NCI-H2081 treated with DMSO at 0.1 percent for 48 hours (cell line): ENCODE data around the gene CEP55.

ENCODE experiments used
- DNase-seq: peaks from one replicate; lab custom pipeline; 2025; lab: John Stamatoyannopoulos, UW

Gene CEP55

DNA sequence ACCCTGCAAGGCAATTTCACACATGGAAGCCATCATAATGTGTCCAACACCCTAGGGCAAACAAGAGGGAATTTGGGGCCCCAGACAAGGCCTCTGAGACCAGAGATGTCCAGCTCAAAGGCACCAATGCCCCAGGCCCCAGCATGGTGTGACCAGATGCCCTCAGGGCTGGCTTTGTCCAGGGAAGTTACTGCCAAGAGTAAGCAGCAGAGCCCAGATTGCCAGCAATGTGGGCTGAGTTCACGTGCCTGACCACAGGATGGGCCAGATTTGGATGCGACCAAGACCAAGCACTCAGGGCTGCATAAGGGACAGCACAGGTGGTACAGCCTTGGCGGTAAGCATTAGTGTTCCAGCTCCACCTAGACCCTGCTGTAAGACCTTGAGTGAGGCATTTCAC lies 27.0 kb upstream of the CEP55 start:
- DNase-seq = no peak

DNA sequence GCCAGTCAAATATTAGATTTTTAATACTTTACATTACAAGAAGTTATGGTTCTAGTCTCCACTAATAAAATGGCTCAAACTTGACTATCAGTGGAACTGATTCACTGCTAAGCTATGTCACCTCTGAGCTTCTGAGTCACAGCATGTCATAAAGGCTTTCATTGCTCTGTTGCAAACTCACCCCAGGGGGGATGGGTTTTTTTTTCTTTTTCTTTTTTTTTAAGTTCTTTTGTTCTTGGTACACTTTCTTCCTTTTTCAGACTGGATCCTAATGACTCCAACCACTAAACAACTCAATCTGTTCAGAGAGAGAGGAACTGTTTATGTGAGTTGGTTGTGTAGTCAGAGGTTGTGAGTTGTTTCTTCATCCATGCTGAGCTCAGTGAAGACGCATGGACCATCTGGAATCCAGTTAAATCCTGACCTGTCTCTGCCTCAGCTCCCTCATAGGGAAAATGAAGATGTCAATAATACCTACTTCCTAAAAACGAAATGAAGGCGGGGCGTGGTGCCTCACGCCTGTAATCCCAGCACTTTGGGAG lies 25.2 kb upstream of the CEP55 start:
- no peak for DNase-seq

DNA sequence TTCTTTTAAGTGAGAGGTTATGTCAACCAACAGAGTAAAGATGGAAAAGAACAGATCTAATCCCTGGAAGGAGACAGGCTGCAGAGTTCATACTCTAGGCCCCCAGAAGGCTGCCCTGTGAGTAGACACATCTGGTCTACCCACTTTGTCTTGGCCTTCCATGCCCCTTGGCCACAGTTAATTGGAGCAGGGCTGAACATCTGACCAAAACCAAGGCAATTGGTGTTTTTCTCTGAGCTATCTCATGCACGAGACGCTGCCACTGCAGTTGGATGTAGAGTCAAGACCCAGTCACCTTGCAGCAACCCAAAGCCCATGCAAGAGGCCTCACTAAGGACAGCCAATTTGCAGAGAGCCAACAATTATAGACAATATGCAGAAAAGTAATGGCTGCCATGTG lies 23.3 kb upstream of the CEP55 start:
- DNase-seq = no peak

DNA sequence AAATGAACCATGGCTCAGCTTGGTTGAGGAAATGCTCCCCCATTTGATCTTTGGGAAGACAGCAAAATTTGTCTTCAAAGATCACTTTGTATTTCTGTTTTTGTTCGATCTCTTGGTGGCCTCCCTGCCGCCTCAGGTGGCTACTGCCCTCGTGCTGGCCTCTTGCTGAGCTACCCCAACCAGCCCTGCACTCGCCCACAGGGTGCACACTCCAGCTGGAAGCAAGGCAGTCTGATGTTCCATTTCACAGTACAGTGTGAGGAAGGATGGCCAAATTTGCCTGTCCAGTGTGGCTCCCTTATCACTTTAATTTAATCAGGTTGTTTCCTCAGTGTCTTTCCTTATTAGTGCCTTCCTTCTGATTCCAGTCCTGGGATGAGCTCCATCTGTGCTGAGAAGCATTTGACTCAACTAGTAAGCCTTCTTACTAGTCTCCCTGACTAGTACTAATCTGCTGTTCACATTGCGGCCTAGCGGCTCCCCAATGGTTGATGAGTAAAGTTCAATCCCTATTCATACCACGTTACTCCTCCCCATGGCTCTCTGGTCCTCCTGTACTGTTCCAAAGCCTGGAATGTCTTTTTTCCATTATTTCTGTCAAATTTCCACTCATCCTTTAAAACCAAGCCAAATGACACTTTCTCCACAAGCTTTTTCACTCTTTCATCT lies 22.5 kb upstream of the CEP55 start:
- no peak for DNase-seq

DNA sequence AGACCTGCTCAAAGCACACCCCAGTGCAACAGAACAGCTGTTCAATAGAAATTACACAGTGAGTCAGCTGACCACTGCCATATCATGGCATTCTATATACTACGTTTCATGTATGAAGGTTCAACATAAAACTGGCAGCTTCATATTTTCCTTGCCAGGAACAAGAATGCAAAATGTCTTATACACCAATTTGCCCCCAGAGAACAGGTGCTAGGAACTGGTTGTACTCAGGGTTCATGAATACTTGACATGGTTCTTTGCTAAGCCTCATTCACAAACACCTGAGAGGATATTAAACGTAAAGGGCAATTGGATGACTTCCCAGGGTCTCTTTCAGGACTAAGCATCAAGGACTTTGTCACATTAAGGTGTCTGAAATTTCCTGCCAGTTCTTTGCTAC lies 21.2 kb upstream of the CEP55 start:
- DNase-seq = no peak

DNA sequence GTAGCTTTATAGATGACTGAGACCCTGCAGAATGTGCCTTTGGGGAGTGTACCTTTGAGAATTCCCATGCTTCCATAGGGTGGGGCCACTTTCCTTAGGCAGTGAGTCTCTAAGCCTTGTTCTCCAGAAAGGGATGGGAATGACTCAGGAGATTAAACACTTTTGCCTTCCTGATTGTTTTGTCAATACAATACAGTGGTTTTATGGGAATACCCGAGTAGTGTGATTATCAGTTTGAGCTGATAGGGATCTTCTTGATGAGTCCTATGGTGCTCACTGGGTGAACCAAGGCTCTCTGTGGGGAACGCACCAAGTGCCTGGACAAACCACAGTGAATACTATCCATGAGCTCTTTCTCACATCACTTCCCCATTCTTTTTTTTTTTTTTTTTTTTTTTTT lies 20.5 kb upstream of the CEP55 start:
- no peak for DNase-seq

DNA sequence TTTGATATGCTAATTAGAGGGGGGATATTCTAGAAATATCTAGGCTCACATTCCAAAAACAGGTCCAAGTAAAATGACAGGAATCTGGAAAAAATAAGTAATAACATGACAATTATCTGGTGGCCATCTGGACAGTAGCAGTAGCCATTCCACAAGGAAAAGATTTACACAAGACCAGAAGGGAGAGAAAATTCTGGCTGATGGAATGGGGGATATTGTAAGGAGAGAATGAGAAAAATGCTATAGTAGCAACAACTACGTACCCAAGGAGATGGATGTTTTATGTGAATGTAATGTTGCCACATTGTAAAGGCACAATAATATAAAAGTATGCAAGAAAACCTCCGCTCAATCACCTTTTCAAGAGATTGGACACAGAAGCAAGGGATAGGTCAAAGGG lies 19.7 kb upstream of the CEP55 start:
- no peak for DNase-seq

DNA sequence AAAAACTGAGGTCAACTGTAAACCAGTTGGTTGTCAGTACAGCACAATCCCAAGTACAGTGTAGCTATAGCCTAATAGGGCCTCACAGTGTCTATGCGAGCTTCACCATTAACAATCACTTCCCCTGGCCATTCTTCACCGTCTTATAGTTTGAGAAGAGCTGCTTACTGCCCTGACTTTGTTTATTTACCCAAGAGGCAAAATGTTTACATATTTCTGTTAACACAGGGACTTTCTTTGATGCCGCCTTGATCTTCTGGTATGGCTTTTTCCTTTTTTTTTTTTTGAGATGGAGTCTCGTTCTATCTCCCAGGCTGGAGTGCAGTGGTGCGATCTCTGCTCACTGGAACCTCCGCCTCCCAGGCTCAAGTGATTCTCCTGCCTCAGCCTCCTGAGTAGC lies 17.5 kb upstream of the CEP55 start:
- DNase-seq = no peak

DNA sequence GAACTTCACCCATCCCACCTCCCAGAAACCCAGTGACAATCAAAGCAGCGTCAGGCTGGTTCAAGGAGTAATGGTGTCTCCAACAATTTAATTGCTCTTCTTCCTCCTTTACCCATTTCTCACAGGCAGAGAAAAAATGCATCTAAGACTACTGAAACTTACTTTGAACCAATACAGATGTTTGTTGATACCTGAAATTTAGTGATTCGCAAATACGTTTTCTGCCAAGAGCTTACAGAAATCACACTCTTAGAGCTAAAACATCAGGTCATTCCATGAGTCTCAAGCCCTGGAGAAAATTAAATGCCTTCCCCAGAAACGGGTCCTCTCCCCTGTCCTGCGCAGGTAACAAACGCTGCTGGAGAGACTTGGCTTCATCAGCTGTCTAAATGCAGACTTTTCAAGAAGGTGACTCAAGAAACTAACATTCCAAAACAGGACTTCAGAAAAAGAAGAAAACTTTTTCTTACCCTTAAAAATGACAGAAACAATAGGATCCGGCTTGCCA lies 14.7 kb upstream of the CEP55 start:
- no peak for DNase-seq

DNA sequence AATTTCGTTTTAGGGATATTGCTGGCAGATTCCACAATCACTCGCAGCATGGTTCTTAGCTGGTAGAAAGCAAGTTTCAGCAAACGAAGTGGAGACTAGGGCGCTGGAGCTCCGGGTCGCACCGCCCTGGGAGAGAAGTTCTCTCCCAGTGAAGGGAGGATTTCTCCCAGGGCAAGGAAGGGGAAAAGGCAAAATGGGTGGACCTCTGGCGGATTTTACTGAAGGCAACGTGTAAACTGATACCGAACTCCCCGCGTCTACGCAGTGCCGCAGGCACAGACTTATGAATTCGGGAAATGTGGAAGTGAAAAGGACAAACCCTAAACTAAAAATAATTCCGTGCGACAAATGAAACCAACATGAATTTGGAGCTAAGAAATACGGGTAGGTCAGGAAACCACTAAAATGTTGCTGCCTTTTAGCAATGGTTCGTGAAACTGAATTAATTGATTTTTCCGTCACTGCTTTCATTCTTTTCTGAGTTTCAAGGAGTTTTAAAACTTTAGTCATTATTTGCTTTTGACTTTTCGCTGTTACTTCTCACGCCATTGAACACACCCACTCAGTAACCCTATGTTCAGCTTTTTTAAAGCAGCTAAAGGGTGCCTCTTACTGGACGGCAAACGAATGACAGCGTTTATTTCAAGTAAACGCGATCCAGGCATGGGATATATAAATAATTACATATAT lies 14.1 kb upstream of the CEP55 start, which contains the start of gene MYOF:
Gene MYOF, minus strand, starts transcription at position 190 of the 690 bp plus-strand sequence. Its CDS starts 140 bp downstream, at position 50.
- no peak for DNase-seq

DNA sequence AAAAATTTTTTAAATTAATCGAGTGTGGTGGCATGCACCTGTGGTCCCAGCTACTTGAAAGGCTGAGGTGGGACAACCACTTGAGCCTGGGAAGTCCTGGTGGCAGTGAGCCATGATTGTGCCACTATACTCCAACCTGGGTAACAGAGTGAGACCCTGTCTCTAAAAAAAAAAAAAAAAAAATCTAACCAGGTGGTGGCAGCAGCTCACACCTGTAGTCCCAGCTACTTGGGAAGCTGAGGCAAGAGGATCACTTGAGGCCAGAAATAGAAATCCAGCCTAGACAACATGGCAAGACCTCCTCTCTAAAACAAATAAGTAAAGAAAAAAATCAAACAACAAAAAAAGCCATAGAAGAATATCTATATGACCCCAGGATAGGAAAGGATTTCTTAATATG lies 10.7 kb upstream of the CEP55 start:
- no peak for DNase-seq

DNA sequence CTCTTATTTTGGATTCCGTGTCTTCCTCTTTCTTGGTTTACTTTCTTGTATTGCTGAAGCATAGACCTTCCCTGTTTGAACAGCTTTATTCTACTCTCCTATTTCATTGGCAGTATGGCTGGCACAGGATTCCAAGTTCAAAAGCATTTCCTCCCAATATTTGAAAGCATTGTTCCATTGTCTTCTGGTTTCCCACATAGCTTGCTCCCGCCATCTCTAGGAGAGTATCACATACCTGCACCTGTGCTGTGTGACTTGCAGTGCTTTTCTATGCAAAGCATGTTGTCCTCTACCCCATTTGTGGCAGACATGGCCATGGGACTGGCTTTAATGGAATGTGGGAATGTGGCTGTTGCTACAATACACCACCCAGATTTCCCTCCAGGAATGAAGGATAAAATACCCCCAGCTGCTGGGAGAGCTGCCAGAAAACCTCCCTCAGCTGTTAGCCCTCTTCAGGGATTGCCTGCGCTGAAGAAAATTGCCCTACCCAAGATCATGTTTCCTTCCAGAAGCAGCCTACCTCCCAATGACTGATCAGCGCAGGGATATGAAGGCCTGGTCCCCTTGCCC lies 7.4 kb upstream of the CEP55 start:
- no peak for DNase-seq

DNA sequence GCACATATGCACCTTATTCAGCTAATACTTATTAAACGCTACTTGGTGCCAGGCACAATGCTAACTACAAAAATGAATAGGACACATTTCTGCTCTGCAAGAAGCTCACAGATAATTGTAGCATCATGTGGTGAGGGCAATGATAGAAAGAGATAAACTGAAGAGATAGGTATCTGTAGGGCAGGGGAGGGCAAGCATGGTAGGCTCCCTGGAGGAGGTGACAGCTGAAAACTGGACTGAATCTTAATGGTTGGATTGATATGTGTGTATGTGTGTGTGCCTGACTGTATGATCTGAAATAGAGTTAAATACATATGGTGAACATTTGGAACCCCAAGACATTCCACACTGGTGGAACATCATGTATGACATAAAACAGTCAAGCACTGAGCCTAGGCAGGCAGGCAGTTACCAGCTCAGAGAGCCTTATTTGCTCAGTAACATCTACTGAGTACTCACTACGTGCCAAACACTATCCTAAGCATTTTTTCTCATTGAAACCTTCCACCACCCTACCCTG lies 4.8 kb upstream of the CEP55 start:
- no peak for DNase-seq

DNA sequence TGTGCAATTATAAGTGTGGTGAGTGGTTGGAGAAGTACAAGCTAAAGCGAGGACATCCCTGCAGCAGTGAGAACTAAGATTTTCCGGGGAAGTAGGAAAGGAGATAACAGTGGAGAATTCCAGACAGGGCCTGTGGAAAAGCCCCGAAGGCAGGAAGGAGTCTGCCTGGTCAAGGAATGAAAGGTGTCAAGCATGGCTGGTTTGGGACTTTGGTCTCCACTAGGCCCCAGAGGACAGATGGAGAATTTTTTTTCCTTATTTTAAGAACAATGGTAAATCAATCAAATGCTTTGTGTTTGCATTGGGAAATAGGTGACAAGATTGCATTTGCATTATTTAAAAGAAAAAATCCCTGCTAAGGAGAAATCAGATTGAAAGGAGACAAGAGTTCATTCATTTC lies 3.2 kb upstream of the CEP55 start:
- DNase-seq = no peak

DNA sequence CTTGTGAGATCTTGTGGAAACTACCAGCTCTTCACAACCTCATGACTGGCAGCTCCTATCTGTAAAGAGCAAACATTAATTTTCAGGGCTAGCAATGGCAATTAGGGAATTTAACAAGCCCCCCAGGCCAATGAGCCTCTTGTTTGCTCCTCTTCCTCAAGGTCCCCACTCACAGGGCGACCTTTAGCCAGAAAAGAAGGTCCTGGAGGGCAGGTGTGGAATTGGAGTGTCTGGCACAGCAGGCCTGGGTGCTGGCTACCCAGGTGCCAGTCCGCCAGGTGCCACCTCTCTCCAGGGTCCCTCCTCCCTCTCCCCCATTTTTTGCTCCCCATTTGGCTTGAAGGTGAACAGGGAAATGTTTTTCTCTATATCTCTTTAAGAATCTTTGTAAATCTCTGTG lies 1.9 kb upstream of the CEP55 start:
- DNase-seq = no peak

DNA sequence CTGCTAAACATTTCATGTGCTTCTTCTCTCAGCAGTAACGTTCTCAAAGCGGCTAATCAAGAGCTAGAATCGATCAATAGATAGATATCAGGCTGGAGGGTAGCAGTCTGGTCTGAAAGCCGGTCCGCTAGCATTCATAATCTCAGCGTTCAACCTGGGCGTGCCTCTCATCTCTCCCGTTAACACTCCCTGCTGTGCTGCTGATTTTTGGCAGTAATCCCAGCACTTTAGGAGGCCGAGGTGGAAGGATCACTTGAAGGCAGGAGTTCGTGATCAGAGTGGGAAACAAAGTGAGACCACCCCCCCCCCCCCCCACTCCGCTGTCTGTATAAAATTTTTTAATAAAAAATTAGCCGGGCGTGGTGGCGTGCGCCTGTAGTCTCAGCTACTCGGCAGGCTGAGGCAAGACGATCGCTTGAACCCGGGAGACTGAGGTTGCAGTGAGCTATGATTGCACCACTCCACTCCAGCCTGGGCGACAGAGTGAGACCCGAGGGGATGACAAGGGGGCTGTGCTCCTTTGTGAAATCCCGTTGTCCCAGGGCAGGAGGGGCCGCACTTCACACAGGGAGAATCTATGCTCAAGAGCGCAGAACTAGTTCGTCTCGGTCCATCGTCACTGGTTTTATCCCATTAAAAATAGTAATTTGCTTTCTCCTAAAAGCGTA lies 624 bp upstream of the CEP55 start:
- no peak for DNase-seq

DNA sequence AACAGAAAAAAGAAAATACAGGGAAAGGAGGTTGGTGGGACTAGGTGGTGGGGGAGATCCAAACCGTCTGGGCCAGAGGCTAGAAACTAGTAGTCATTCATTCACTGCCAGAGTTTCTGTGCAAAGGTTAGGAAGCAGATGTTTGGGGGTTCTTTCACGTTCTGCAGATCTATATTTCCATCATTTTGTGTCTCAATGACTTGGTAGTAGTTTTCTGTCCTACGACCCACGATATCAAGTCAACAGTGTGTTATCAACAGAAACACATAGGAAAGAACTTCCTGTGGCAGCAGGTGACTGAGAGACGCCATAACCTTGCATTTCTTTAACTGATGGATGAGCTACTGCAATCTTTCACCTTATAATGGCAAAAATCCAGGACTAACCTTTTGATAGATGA lies 1.8 kb downstream of the CEP55 start:
- no peak for DNase-seq

DNA sequence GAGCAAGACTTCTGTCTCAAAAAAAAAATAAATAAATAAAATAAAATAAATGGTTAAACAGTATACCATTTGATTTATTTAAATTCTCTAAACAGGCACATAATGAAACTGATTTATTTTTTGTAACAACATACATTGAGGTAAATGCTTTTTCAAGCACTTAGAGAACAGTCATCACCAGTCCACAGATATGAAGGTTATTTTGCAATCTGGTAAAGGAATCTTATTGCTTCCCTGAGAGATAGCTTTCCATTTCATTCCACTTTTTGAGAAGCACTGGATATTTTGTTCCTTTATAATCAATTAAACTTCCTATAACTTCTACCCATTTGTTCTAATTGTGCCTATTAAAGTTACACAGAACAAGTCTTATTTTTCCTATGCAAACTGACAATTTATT lies 5.2 kb downstream of the CEP55 start:
- DNase-seq = no peak

DNA sequence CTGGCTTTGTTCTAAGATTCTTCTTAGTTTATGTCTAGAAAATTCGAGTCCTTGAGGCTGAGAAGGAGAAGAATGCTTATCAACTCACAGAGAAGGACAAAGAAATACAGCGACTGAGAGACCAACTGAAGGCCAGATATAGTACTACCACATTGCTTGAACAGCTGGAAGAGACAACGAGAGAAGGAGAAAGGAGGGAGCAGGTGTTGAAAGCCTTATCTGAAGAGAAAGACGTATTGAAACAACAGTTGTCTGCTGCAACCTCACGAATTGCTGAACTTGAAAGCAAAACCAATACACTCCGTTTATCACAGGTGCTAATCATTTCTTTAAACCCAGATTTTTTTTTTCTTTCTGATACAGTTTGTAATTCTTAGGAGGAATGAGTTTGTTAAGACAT lies 6.7 kb downstream of the CEP55 start:
- DNase-seq = no peak

DNA sequence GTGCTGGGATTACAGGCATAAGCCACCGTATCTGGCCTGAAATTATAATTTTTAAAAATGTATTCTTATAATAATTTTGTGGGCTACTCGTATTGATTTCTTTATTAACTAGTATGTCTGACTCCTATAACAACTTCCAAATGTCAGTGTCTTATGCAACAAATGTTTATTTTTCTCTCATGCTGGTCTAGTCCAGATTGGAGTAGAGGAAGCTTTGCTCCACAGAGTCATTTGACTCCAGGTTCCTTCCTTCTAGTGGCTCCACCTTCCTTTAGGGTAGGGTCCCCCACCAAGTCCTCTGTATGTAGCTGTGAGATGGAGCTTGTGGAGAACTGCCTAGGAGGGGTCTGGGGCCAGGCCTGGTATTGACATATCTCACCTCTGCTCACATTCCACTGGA lies 8.7 kb downstream of the CEP55 start:
- DNase-seq = no peak

DNA sequence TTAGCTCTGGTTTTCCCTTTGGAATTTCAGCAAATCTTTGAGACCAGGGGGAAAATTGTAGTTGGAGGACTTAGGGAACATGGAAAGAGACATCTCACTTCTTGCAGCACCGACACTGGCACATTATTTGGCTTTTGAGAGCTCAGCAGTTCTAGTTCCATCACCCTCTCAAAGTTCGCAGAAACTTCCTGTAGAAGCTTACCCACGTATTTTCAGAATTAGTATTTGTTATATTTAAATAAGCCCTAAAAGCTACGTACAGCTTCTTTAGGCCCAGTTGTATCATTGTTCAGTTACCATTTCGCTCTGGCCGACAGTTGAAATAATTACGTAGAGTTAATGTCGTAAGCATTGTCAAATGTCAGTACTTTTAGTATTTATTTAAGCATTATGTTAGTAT lies 13.4 kb downstream of the CEP55 start:
- no peak for DNase-seq

DNA sequence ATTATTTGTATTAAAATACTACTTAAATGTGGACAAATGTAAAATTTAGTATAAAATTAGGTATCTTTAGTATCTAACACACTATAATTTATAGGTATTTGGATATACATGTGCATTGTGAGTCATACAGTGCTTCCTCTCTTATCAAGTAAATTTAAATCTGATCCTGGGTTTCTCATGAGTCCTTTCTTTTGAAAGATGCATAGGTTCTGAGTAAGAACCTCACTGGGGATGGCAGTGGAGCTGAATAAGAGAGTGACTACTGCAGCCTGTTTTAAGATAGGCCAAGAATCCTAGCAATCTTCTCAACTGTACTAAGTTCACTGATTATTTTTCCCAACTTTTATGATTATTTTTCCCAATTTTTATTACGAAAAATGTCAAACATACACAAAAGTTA lies 16.2 kb downstream of the CEP55 start:
- DNase-seq = no peak
